ENCODE measurements around the gene MKNK2.
A peak's percentile ranks its signal among the peaks of the same experiment; 100 is the strongest.
"Not testable (repeated sequence)": the region's sequence is repeated elsewhere in the genome, so short reads cannot be mapped to it uniquely, and the experiment has no call there.

Gene MKNK2

DNA sequence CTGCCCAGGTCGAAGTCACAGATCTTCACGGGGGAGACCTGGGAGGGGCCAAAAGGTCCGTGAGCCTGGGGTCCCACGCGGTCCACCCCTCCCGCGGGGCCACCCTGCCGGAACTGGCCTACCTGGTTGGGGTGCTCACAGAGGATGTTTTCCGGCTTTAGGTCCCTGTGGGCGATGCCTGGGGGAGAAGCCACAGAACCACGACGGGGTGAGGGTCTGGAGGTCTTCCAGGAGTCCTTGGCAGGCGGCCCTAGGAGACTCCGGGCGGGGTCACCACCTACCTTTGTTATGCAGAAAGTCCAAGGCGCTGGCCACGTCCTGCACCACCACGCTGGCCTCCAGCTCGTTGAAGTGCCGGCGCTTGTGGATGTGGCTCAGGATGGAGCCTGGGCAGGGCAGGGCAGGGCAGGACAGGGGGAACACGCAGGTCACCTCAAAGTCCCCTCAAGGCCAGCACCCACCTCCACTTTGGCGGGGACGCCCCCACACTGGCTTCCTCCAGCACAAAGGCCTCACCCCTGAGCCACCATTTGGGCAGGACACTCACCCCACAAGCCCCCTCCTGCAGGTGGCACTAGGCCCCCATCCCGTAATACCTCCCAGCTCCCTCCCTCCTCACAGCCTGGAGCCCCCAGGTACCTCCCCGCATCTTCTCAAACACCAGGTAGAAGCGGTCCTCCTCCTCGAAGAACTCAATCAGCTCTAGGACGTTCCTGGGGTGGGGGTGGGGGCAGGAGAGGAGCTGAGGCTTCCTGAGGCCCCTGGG lies 8.4 kb downstream of the MKNK2 start:
- DNase-seq, result peak; percentile 39

DNA sequence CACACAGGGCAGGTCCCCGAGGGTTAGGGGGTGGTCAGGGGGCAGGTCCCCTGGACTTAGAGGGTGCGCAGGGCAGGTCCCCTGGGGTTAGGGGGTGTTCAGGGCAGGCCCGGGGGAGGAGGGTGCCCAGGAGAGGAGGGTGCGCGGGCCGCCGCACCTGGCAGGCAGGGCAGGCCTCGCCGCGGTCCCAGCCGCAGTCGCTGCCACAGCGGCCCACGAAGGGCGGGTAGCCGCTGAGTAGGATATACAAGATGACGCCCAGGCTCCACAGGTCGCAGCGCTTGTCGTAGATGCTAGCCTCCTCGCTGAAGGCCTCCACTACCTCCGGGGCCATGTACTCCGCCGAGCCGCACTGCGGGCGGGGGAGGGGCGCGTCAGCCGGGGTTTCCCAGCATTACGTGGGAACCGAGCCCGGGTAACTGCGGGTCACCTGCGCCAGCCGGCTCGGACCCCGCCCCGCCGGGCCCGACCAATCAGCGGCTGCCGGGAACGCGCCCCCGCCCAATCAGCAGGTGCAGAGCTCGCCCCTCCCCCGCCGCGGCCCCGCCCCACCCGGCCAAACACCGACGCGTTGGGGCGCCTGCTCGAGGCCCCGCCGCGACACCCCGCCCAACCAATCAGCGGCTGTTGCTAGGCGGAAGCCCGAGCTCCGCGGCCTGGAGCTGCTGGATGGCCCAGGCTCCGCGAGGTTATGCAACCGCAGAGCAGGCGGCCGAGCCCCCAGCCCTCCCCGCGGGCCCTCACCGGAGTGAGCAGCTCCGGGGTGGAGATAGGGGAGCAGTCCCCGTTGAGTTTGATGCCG lies 9.2 kb downstream of the MKNK2 start:
- DNase-seq, result peak; percentile 100

GRCh38 chr19:2041433-2041682 lies 9.7 kb downstream of the MKNK2 start:
- DNase-seq, result peak; percentile 39

DNA sequence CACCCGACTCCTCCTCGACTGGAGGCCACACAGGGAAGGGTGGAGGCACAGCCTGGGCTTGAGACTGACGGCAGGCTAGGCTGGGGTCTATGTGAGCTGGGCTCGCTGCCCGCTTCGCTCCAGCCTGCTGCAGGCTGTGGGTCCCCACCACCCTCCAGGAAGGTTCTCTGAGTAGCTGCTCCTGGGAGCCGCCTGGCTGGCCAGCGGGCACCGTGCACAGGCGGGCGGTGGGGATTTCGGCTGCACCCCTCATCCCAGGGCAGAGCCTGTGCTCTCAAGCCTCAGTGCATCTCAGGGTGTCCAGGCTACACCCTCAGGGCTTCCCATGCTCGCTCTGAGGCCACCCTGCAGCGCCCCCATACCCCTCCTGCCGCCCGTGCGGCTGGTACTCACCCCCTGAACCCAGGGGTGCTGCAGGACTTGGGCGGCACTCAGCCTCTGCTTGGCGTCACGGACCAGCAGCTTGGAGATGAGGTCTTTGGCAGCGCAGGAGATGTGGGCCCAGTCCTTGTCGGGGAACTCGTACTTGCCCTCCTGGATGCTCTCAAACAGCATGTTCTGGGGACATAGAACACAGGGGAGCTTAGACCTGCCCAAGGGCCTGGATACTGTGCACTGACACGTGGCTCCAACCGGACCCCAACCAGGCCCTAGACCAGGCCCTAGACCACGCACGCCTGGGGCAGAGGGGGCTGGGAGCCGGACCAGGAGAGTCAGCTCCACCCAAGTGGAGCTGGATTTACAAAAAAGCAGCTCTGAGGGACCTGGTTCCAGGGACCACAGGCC lies 10.2 kb downstream of the MKNK2 start:
- no peak for DNase-seq

DNA sequence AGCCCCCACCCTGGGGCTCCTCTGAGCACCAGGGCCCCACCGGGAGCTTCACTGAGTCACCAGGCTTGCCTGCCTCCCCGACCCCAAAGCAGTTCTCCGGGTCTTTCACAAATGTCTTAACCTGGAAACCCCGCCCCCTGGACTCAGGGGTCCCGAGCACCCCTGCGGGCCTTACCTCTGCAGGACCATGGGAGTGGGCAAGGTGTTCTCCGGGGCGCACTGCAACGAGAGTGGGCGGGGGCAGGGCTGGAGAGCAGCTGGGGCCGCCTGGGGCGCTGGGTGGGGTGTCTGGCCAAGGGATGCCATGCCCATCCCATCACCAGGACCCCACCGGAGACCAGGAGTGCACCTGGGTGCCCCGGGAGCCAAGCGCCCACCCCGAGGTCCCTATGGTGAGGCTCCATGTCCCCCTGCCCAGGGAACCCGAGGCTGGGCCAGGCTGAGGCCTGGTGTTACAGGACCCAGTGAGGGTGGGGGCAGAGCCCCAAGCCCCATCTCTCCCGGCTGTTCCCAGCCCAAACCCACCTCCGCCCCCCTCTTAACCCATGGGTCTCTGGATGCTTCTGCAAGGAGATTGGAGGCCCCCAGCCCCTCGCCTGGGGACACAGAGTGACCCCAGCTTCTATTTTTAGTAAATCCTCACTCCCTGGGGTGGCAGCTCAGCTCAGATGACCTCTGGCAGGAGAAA lies 10.9 kb downstream of the MKNK2 start:
- DNase-seq, result no peak

DNA sequence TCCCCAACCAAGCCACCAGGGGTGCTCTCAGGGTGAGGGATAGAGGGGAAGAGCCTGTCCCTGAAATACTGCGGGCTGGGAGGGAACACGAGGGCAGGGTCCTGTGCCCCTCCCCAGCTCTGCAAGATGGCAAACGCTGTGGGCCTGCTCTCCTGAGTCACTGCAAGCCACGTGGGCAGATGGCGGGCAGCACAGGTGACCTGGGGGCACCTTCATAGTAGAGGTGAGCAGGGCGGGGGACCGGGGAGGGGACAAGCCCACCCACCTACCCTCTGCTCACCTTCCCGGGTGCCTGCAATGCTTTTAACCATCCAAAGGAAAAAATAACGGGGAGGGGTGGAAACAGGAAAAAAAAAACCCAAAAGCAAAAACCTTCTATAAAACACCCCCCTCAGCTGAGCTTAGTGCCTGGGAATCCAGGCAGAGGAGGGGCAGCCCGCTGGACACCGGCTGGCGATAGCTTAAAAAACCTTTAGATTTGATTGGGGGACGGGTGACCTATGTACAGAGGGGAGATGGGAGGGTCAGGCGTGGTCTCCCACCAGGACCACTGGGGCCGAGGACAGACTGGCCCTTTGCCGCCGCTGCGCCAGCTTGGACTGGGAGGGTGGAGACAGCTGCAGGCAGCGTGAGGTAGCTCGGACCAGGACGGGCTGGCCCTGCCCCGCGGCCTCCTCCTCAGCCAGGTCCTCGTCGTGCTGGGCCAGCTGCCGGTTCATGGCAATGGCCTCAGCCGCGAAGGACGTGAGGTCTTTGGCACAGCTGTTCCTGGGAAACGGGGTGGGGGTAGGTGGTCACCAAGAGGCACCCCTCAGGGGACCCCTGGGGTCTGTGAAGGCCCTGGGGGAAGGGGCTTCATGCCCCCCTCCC lies 11.7 kb downstream of the MKNK2 start:
- no peak for DNase-seq

GRCh38 chr19:2038284-2039088 lies 12.6 kb downstream of the MKNK2 start:
- DNase-seq, result no peak

GRCh38 chr19:2037651-2038255 lies 13.3 kb downstream of the MKNK2 start:
- DNase-seq, result no peak

DNA sequence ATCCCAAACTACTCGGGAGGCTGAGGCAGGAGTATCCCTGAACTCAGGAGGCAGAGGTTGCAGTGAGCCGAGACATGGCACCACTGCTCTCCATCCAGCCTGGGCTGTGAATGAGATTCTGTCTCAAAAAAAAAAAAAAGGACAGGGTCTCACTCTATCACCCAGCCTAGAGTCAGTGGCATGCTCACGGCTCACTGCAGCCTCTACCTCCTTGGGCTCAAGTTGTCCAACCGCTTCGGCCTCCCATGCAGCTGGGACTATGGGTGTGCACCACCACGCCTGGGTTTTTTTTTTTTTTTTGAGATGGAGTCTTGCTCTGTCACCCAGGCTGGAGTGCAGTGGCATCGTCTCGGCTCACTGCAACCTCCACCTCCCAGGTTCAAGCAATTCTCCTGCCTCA lies 14.6 kb downstream of the MKNK2 start:
- DNase-seq, result no peak

GRCh38 chr19:2035590-2035991 lies 15.5 kb downstream of the MKNK2 start:
- DNase-seq, result no peak

DNA sequence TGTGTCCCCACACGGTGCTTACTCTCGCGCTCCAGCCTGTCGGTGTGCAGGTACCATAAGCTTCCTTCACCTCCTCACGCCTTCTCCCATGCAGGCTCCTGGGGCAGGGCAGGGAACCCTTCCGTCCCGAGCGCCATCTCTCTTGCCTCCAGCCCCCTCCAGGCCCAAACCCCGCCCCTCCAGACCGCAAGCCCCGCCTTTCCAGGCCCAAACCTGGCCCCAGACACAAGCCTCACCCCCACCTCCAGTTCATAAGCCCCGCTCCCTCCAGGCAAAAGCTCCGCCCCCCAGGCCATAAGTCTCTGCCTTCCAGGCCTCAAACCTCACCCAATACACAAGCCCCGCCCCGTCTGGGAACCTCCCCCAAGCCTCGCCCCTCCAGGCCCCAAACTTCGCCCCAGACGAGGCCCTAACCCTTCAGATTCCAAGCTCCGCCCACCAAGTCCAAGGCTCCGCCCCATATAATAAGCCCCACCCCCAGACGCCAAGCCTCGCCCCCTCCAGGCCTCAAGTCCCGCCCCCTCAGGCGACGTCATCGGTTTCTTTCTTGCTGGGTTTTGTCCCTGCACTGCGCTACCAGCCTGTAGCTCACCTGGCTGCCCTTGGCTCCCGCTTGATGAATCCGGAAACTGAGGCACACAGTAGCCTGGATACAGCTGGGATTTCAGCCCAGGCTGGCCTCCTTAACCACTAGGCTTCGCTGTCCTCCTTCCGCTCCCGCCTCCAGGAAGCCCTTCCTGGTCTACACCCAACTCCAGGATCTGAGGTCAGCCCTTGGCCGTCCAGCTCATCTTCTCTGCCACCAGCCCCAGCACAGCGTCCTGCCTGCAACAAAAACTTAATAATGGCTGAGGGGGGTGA lies 16.1 kb downstream of the MKNK2 start:
- peak; percentile 75 for DNase-seq

- not testable (repeated sequence) for DNase-seq
These were observed 16.8 kb downstream of the MKNK2 start for GRCh38 chr19:2034253-2034652.

GRCh38 chr19:2033825-2034159 lies 17.3 kb downstream of the MKNK2 start:
- no peak for DNase-seq

DNA sequence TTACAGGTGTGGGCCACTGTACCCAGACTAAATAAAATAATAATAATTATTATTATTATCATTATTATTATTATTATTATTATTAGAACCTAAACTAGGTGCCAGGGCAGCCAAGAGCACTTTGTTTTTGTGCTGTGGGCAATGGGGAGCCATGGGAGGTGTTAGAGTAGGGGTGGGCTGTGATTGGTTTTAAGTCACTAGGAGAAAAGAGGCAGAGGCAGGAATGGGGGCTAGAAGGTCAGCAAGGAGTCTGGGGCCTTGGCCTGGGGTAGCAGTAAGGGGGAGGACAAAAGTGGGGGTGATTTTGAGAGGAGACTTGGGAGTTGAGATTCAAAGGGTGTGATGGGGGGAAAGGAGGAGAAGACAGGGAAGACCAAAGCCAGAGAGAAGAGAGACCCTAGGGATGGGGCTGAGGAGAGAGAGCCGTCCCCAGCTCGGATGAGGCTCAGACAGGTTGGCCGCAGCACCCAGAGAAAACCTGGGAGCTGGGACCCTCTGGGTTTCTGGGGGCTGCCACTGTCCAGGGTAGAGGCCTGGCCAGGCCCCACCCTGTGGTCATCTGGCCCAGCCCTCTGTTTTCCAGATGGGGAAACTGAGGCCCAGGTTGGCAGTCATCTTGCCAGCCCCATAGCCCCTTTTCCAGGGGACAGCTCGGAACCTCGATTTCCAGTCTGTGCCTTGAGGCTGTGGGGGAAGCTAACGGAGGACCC lies 17.8 kb downstream of the MKNK2 start:
- no peak for DNase-seq

DNA sequence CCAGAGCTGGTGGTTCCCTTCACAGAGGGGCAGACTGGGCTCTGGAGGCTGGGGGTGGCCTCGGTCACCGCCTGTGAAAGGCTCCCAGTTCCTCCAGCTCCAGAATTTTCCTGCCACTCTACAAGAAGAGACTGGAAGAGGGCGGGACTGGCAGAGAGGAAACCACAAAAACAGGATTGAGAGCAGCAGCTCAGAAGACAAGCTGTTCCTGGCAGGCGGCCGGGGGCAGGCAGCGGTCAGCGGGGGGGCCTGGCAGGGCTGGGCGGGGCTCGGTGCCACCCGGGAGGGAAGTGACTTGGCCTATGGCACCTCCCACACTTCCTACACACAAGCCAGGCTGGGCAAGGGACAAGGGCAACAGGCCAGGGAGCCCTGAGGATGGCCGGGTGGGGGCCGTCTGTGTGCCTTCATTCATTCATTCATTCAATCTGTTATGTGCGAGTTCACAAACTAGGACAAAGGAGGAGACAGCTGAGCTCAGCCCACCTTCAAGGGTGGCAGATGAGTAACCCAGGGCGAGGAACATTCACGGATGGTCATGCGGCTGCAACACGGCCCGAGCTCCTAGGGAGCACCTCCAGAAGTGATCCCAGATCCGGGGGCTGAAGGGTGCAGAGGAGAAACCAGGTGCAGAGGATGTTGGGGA lies 18.6 kb downstream of the MKNK2 start:
- DNase-seq, result peak; percentile 65

DNA sequence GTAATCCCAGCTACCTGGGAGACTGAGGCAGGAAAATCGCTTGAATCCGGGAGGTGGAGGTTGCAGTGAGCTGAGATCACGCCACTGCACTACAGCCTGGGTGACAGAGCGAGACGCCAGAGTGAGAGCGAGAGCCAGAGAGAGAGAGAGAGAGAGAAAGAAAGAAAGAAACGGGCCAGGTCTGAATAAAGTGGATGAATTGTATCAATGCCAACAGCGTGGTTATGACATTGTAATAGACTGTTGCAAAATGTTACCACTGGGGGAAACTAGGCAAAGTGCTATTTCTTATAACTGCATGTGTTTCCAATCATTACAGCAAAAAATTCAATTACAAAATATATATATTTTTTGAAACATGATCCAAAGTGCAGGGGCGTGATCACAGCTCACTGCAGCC lies 23.7 kb downstream of the MKNK2 start:
- no peak for DNase-seq

DNA sequence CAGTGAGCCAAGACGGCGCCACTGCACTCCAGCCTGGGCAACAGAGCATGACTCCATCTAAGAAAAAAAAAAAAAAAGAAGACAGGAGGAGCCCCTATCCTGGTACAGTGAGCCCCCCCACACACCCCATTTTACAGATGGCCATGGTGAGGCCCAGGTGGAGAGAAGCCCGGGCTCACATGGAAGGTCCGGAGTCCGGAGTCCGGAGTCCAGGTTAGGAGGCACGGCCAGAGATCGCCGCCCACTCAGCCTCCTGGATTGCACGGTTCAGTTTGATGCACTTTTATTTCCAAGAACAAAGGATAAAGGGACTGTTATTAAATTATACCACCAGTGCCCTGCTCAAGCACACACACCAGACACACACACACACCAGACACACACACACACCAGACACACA lies 24.3 kb downstream of the MKNK2 start:
- no peak for DNase-seq

GRCh38 chr19:2022289-2022688 lies 28.8 kb downstream of the MKNK2 start:
- no peak for DNase-seq
